GM18511 (cell line): ENCODE results near the gene SCPEP1.

Source experiments
- ATAC-seq: cut with Tn5 transposase; IDR thresholded peaks from one replicate; pipeline ENCODE4 v1.9.1; 2021; ENCODE audit warnings: mild to moderate bottlenecking, moderate library complexity; ENCODE audit not compliant: unreplicated experiment

Gene SCPEP1

DNA sequence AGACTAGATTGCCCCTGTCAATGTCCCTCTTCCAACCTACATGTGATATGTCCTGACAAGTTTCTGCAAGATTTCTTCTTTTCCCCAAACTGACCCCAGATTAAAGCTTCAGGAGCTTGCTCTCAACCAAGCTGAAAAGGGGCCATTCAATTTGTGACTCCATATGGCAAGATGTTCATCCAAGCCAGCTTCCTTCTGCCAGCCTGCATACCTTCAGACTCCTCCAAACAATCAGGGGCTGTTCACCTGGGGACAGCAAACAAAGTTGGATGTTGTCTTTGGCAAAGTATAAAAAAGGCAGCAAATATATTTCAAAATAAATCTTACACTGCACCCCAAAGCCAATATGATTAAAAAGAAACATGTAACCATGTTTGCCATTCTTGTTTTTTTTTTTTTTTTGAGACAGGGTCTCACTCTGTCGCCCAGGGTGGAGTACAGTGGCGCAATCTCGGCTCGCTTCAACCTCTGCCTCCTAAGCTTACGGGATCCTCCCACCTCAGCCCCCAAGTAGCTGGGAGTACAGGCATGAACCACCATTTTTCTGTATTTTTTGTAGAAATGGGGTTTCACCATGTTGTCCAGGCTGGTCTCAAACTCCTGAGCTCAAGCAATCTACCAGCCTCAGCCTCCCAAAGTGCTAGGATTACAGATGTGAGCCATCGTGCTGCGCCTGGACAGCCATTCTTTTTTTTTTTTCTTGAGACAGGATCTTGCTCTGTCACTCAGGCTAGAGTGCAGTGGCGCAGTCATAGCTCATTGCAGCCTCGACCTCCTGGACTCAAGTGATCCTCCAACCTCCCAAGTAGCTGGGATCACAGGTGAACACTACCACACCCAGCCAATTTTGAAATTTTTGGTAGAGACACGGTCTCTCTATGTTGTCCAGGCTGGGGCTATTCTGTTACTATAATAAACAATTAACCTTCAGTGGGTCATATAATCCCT lies 57.1 kb downstream of the SCPEP1 start:
- ATAC-seq, result no peak

DNA sequence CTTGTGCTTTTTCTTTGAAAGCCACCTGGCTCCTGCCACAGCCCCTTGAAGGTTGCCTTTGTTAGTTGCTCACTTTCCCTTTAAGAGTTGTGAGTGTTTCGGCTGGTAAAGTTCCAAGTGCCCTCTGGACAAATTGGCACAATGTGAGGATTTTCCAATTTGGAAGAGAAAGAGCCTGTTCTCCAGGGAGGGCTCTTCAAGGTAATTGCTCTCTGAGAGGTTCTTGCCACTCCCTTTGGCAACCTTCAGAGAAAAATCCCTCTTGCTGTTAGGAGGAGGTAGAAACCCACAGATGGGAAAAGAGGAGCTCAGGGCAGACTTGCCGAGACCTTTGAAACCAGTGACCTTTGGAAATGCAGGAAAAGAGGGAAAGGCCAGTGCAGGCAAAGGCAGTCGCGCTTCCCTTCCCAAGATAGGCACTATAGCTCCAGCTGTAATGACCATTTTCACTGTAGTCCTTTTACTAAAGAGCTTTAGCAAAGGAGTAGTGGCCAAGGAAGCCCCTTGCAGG lies 58.1 kb downstream of the SCPEP1 start:
- ATAC-seq, result no peak

- no peak for ATAC-seq
Observed at GRCh38 chr17:57037411-57037810, 59.5 kb downstream of the SCPEP1 start.

DNA sequence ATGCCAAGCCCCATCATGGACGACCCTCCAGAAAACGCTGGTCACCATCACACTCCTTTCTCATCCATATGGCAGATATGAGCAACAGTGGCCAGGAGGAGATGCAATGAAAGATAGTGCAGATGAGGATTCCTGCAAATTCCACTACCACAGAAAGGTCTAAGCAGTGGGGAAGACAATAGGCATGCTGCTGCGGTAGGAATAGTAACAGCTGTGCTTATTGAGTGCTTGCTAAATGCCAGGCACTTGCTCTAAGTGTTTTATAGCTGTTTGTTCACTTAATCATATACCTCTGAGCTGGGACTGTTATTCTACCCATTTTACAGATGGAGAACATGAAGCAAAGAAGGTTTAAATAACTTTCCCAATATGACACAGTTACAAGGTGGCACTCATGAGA lies 60.6 kb downstream of the SCPEP1 start:
- ATAC-seq, result no peak

DNA sequence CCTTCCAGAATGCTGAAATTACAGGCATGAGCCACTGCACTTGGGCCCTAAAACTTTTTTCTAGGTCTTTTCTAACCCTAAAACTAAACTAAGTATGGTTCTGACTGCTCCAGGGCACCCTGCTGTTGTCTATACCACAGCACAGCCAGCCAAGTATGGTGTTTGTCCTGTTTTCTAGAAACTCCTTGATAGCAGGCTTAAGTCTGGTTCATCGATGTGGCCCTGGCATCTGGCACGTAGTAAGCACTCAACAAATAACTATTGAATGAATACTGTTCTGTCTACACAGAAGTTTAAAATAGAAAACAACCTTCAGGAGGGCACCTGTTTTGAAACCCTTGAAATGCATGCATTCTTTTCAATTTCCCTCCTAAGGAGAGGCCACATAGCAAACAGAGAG lies 62.6 kb downstream of the SCPEP1 start:
- no peak for ATAC-seq

- ATAC-seq, result no peak
Observed at GRCh38 chr17:57043276-57043675, 65.3 kb downstream of the SCPEP1 start.

DNA sequence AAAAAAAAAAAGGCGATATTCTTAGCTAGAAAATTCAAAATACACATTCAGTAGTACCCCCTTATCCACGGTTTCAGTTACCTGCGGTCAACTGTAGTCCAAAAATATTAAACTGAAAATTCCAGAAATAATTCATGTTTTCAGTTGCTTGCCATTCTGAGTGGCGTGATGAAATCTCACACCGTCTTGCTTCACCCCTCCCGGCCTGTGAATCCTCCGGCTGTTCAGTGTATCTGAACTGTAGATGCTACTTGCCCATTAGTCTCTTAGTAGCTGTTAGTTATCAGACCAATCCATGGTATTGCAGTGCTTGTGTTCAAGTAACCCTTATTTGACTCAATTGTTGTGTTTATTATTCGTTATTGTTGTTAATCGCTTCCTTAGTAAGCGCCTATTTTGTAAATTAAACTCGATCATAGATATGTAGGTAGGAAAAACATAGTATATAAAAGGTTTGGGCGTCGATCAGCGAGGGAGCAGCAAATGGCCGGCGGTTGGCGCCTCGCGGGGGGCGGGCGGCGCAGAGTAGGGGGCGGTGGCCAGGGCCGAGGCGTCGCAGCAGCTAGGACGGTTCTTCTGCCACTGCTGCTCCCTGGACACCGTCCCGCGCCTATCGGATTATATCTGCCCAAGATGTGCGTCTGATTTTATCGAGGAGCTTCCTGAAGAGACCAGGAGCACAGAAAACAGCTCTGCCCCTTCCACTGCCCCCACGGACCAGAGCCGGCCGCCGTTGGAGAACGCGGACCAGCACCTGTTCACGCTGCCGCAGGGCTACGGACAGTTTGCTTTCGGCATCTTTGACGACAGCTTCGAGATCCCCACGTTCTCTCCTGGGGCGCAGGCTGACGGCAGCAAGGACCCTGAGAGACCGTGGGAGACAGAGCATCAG lies 67.3 kb downstream of the SCPEP1 start:
- no peak for ATAC-seq

- ATAC-seq, result peak; percentile 77
Observed at GRCh38 chr17:57045868-57046704, 68.2 kb downstream of the SCPEP1 start.

DNA sequence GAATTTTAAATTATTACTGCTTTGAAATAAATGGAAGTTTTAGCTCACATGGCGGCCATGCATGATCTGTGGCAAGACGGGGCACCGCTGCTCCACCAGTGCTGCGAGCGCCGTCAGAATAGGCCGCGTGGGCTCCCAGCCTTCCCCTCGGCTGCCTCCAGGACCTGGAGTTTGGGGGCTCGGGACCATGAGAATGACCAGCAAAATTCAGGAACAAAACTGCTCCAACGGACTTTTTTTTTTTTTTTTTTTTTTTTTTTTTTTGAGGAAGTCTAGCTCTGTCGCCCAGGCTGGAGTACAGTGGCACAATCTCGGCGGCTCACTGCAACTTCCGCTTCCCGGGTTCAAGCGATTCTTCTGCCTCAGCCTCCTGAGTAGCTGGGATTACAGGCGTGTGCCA lies 68.8 kb downstream of the SCPEP1 start:
- no peak for ATAC-seq

- no peak for ATAC-seq
Observed at GRCh38 chr17:57048096-57048495, 70.2 kb downstream of the SCPEP1 start.

- ATAC-seq, result no peak
Observed at GRCh38 chr17:57050306-57050705, 72.4 kb downstream of the SCPEP1 start.

GRCh38 chr17:57051886-57052361 lies 74.0 kb downstream of the SCPEP1 start:
- no peak for ATAC-seq
